ENCODE data around the gene CYP24A1. TPM values are rescaled to one million over a fixed set of nuclear protein-coding genes. Genes with fewer than 3 reads are reported as not detected.

CYP24A1 gene
- polyA plus RNA-seq, 1 donor (not counting 4 experiments of a cell fraction or from before 2014, with no cell fraction given): 18.2 TPM

GRCh38 chr20:54144847-54145414 is 28.9 kb downstream of the CYP24A1 start:
- no peak overlapping the region for H2AFZ ChIP-seq (ENCODE audit: control insufficient read depth, low read length)
- dilution Hi-C loops (cut with MboI; ENCODE audit: extremely low pct_ligation_motif_present, low sequenced_read_pairs): no loop called here
- no peak for TF ChIP-seq CTCF (optimal IDR thresholded peaks at IDR 0.05 in 1 of 3, IDR thresholded peaks at IDR 0.05 in 1 of 3, conservative IDR thresholded peaks at IDR 0.05 in 1 of 3; ENCODE audit: extremely low read depth in 1 of 3, insufficient read depth in 2 of 3, low read length in 3 of 3)
- no peak for TF ChIP-seq EZH2 (IDR thresholded peaks at IDR 0.05; ENCODE audit: low read length)
- no peak overlapping the region for H3K27ac ChIP-seq (ENCODE audit: control insufficient read depth, insufficient read depth, low read length)
- no peak for FAIRE-seq
- H3K36me3 ChIP-seq (ENCODE audit: control insufficient read depth in 2 of 2, extremely low read depth in 1 of 2, insufficient read depth in 2 of 2, low read length in 2 of 2): no peaks in the 10 kb centered on the region
- no peak overlapping the region for H3K9ac ChIP-seq (ENCODE audit: control insufficient read depth, extremely low read depth, insufficient read depth, low read length)
- no peaks in the 10 kb centered on the region for H3K27me3 ChIP-seq (ENCODE audit: control insufficient read depth, extremely low read depth, insufficient read depth, low read length)
- H3K4me1 ChIP-seq (ENCODE audit: control insufficient read depth, extremely low read depth, insufficient read depth, low read length): peaks cover 21% of the 10 kb centered on the region
- no peaks in the 10 kb centered on the region for H3K9me3 ChIP-seq (ENCODE audit: control insufficient read depth, low read depth, low read length)
- no peak overlapping the region for H3K4me3 ChIP-seq (ENCODE audit: control insufficient read depth in 2 of 3, extremely low read depth in 1 of 3, insufficient read depth in 2 of 3, low read depth in 1 of 3, low read length in 3 of 3)
- H3K9me1 ChIP-seq (ENCODE audit: control insufficient read depth, extremely low read depth, insufficient read depth, low read length): no peaks in the 10 kb centered on the region
- DNase-seq (ENCODE audit: low read depth, low spot score): no peak
- no peak overlapping the region for H3K4me2 ChIP-seq (ENCODE audit: control insufficient read depth, extremely low read depth, insufficient read depth, low read depth, low read length)
- no peaks in the 10 kb centered on the region for H4K20me1 ChIP-seq (ENCODE audit: control insufficient read depth, extremely low read depth, insufficient read depth, low read length)
- no peaks in the 10 kb centered on the region for H3K79me2 ChIP-seq (ENCODE audit: control insufficient read depth, insufficient read depth, low read length)

DNA sequence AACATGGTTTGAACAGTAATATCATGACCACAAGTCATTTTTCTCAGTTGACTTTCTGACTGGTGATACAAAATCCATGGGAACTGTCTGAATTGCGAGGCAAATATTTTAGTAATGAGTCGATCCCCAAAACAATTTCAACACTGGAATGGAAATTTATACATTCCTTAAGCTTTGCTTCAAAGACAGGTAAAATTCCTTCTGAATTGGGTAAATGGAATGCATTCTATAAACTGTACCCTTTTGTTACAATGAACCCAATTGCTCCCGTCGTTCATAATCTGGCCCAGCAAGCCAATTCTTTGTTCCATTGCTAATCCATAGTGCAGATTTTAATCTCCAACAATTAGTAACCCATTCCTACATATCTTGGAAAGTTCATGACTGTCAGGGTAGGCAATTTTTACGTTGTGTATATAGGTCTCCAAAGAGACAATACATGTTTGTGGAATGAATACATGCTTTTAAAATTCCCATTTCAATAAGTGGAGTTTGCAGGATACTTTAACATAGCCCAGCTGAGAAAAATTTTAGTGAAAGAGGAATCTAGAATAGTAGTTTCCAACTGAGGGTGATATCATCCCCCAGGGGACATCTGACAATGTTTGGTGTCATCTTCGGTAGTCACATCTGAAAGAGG is 32.7 kb downstream of the CYP24A1 start:
- dilution Hi-C loops (cut with MboI; ENCODE audit: extremely low pct_ligation_motif_present, low sequenced_read_pairs): no loop called here
- H3K4me2 ChIP-seq (ENCODE audit: control insufficient read depth, extremely low read depth, insufficient read depth, low read depth, low read length): no peak overlapping the region
- H3K27me3 ChIP-seq (ENCODE audit: control insufficient read depth, extremely low read depth, insufficient read depth, low read length): no peaks in the 10 kb centered on the region
- H3K79me2 ChIP-seq (ENCODE audit: control insufficient read depth, insufficient read depth, low read length): no peaks in the 10 kb centered on the region
- peaks cover 24% of the 10 kb centered on the region for H3K4me1 ChIP-seq (ENCODE audit: control insufficient read depth, extremely low read depth, insufficient read depth, low read length)
- peaks cover 2% of the 10 kb centered on the region for H3K9me3 ChIP-seq (ENCODE audit: control insufficient read depth, low read depth, low read length)
- no peaks in the 10 kb centered on the region for H3K36me3 ChIP-seq (ENCODE audit: control insufficient read depth in 2 of 2, extremely low read depth in 1 of 2, insufficient read depth in 2 of 2, low read length in 2 of 2)
- DNase-seq (ENCODE audit: low read depth, low spot score) (no peak), FAIRE-seq (peak; percentile 81)
- H3K9ac ChIP-seq (ENCODE audit: control insufficient read depth, extremely low read depth, insufficient read depth, low read length): no peak overlapping the region
- H2AFZ ChIP-seq (ENCODE audit: control insufficient read depth, low read length): no peak overlapping the region
- peak overlapping the region; percentile 80 for H3K27ac ChIP-seq (ENCODE audit: control insufficient read depth, insufficient read depth, low read length)
- H3K9me1 ChIP-seq (ENCODE audit: control insufficient read depth, extremely low read depth, insufficient read depth, low read length): no peaks in the 10 kb centered on the region
- no peak for TF ChIP-seq EZH2 (IDR thresholded peaks at IDR 0.05; ENCODE audit: low read length)
- TF ChIP-seq CTCF (optimal IDR thresholded peaks at IDR 0.05 in 1 of 3, IDR thresholded peaks at IDR 0.05 in 1 of 3, conservative IDR thresholded peaks at IDR 0.05 in 1 of 3; ENCODE audit: extremely low read depth in 1 of 3, insufficient read depth in 2 of 3, low read length in 3 of 3): no peak
- no peaks in the 10 kb centered on the region for H4K20me1 ChIP-seq (ENCODE audit: control insufficient read depth, extremely low read depth, insufficient read depth, low read length)
- H3K4me3 ChIP-seq (ENCODE audit: control insufficient read depth in 2 of 3, extremely low read depth in 1 of 3, insufficient read depth in 2 of 3, low read depth in 1 of 3, low read length in 3 of 3): no peak overlapping the region
